Measurements from ENCODE around the gene HOXA6.

Gene HOXA6

DNA sequence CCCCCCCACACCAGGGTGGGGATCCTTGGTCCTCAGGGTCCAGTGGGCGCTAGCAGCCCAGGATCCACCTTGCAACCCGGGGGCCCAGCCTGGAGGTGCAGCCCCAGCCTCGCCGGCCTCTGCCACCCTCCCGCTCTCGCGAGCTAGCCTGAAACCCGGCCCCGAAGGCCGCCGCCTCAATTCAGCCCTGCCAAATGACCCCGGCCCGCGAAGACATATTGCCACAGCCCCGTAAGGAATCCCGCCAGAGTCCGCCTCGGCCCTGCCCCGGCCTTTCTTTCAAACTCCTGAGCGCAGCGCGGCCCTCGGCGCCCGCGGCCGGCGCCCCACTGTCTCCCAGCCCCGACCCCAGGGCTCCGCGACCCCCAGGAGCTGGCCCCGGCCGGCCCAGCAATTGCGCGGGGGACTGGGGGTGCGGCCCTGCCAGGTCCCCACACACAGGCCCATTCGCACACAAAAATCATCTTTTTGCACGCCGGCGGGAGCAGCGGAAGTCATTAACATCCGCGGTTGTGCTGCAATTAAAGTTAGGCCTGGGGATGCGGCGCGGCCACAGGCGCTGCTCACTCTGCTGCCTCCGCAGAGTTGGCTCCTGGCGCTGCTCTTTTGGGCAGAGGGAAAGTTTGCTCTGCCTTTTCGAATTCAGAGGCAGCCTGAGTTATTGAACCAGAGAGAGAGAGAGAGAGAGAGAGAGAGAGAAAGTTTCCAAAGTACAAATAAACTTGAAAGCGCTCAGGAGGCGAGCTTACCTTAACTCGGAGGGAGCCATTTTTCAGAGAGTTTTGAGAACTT is 8.0 kb downstream of the HOXA6 start:
- H3K4me3 ChIP-seq (ENCODE audit: severe bottlenecking), result peak overlapping the region; percentile 23
- TF ChIP-seq CTCF (IDR thresholded peaks at IDR 0.05; ENCODE audit: poor library complexity, severe bottlenecking), result no peak
- DNase-seq (ENCODE audit: low spot score) (no peak), ATAC-seq (ENCODE audit: low read depth) (no peak)
- H3K27ac ChIP-seq (ENCODE audit: poor library complexity, severe bottlenecking), result peak overlapping the region; percentile 85
- peaks cover 3% of the 10 kb centered on the region; the same call in 1 of the 2 replicates for H3K36me3 ChIP-seq (ENCODE audit: low read depth)
- H3K4me1 ChIP-seq (ENCODE audit: insufficient read depth, poor library complexity, severe bottlenecking), result peaks cover 18% of the 10 kb centered on the region
- H3K9me3 ChIP-seq (ENCODE audit: severe bottlenecking), result no peaks in the 10 kb centered on the region
- no peaks in the 10 kb centered on the region for H3K27me3 ChIP-seq (ENCODE audit: insufficient read depth, poor library complexity, severe bottlenecking)

DNA sequence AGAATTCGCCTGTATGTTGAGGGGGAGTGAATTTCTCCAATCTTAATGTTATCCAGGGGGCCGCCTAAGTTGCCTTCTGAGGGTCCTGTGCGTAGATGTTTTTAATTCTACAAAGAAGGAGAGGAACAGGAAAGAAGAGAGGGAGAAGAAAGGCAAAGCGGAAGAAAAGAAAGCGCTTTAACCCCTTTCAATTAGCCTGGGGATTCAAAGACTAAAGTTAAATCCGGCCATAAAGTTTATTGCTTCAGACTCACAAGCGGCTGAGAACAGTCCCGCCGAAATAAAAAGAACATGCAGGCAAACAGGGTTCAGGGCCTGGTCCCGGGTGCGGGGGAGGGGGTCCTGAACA is 8.6 kb downstream of the HOXA6 start:
- Histone ChIP-seq H3K4me1 (ENCODE audit: insufficient read depth, poor library complexity, severe bottlenecking) (peaks cover 22% of the 10 kb centered on the region), H3K27ac (ENCODE audit: poor library complexity, severe bottlenecking) (peak overlapping the region; percentile 85), H3K9me3 (ENCODE audit: severe bottlenecking) (no peaks in the 10 kb centered on the region), H3K27me3 (ENCODE audit: insufficient read depth, poor library complexity, severe bottlenecking) (no peaks in the 10 kb centered on the region), H3K4me3 (ENCODE audit: severe bottlenecking) (peak overlapping the region; percentile 23), H3K36me3 (ENCODE audit: low read depth) (peaks cover under 1% of the 10 kb centered on the region; the same call in 1 of the 2 replicates)
- ATAC-seq (ENCODE audit: low read depth) (no peak), DNase-seq (ENCODE audit: low spot score) (no peak)
- TF ChIP-seq CTCF (IDR thresholded peaks at IDR 0.05; ENCODE audit: poor library complexity, severe bottlenecking), result no peak

GRCh38 chr7:27138472-27138871 is 9.1 kb downstream of the HOXA6 start:
- TF ChIP-seq CTCF (IDR thresholded peaks at IDR 0.05; ENCODE audit: poor library complexity, severe bottlenecking), result no peak
- peak overlapping the region; percentile 85 for H3K27ac ChIP-seq (ENCODE audit: poor library complexity, severe bottlenecking)
- DNase-seq (ENCODE audit: low spot score), result no peak

DNA sequence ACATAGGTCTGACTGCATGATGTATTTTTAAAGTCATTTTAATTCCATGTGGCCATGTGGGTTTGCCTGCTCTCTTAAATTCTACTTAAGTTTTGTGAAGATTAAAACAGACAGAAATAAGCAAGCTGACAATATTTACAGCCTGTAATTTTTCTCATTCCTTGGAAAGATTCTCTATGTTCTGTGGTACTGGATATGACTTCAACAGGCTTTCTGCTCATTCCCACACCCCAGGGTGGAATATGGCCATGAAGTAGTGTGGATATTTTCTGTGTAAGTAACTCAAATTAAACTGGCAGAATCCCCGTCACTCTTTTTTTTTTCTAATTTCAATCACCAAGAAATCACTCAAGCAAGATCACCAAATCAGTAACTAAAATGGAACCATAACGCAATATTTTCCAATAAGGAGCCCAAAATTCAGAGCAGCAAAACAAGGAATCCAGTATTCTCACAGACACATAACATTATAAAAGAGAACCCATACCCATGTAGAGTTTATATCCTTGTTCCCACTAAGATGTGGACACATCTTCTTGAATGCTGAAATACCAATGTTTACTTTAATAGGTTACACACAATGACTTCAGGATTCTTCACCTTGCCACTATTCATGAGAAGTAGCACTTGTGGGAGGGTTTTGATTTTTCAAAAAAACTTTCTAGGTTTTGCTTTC is 9.8 kb downstream of the HOXA6 start:
- no peak for TF ChIP-seq CTCF (IDR thresholded peaks at IDR 0.05; ENCODE audit: poor library complexity, severe bottlenecking)
- Histone ChIP-seq H3K36me3 (ENCODE audit: low read depth) (no peaks in the 10 kb centered on the region), H3K4me1 (ENCODE audit: insufficient read depth, poor library complexity, severe bottlenecking) (peaks cover 23% of the 10 kb centered on the region), H3K9me3 (ENCODE audit: severe bottlenecking) (no peaks in the 10 kb centered on the region), H3K4me3 (ENCODE audit: severe bottlenecking) (no peak overlapping the region), H3K27ac (ENCODE audit: poor library complexity, severe bottlenecking) (peak overlapping the region; percentile 85), H3K27me3 (ENCODE audit: insufficient read depth, poor library complexity, severe bottlenecking) (no peaks in the 10 kb centered on the region)
- no peak for ATAC-seq (ENCODE audit: low read depth)
- DNase-seq (ENCODE audit: low spot score), result no peak

More at GRCh38 chr7:27138472-27138871, 9.1 kb downstream of the HOXA6 start:
- Histone ChIP-seq H3K9me3 (ENCODE audit: severe bottlenecking) (no peaks in the 10 kb centered on the region), H3K4me3 (ENCODE audit: severe bottlenecking) (no peak overlapping the region), H3K4me1 (ENCODE audit: insufficient read depth, poor library complexity, severe bottlenecking) (peaks cover 23% of the 10 kb centered on the region), H3K27me3 (ENCODE audit: insufficient read depth, poor library complexity, severe bottlenecking) (no peaks in the 10 kb centered on the region), H3K36me3 (ENCODE audit: low read depth) (no peaks in the 10 kb centered on the region)
- no peak for ATAC-seq (ENCODE audit: low read depth)

DNA sequence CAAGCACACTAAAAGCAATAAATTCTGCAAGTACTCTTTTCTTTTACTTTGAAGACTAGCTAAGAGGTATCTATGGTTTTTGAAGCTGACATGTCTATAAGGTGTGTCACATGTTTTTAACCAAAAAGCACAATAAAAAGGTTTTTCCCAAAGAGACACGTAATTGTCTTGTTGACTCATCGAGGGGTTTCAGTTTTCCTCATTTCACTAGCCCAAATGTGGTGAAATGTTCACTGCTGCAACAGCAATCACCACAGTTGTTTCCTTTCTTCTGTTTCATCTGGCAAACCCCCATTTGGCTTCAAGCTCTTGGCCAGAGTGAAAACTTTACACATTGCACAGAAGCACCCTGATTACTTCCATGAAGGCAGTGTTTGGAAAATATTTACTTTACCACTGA is 13.2 kb downstream of the HOXA6 start:
- Histone ChIP-seq H3K4me3 (ENCODE audit: severe bottlenecking) (no peak overlapping the region), H3K27ac (ENCODE audit: poor library complexity, severe bottlenecking) (peak overlapping the region; percentile 21), H3K27me3 (ENCODE audit: insufficient read depth, poor library complexity, severe bottlenecking) (no peaks in the 10 kb centered on the region), H3K36me3 (ENCODE audit: low read depth) (no peaks in the 10 kb centered on the region), H3K9me3 (ENCODE audit: severe bottlenecking) (no peaks in the 10 kb centered on the region), H3K4me1 (ENCODE audit: insufficient read depth, poor library complexity, severe bottlenecking) (peaks cover 27% of the 10 kb centered on the region)
- DNase-seq (ENCODE audit: low spot score) (no peak), ATAC-seq (ENCODE audit: low read depth) (peak; percentile 28)
- no peak for TF ChIP-seq CTCF (IDR thresholded peaks at IDR 0.05; ENCODE audit: poor library complexity, severe bottlenecking)

Data from RWPE2 (cell line).